HepG2 (cell line): ENCODE results near the gene STAT1. TPM values are rescaled to one million over a fixed set of nuclear protein-coding genes. Genes with fewer than 3 reads are reported as not detected.

Source experiments
- BORCS8-MEF2B ChIP-seq: sonication (generic); formaldehyde crosslinking; IDR thresholded peaks from 2 replicates; pipeline ENCODE4 v1.8.0; 2022; ENCODE audit warnings: mild to moderate bottlenecking, missing genetic modification reagents
- CBX2 ChIP-seq, 2 experiments: fragments of 200-600 bp in 1 of 2; sonication (generic); formaldehyde crosslinking in 1 of 2; IDR thresholded peaks; 2 replicates each; pipeline versions ENCODE4 v1.7.0 to v1.8.1; 2018 to 2022; ENCODE audit warnings: low read depth in 2 of 2, low read length in 1 of 2, mild to moderate bottlenecking in 1 of 2, missing genetic modification reagents in 1 of 2
- CEBPG ChIP-seq: IDR thresholded peaks from 2 replicates; pipeline ENCODE4 v1.6.1; 2016
- CENPBD1 ChIP-seq: sonication (generic); formaldehyde crosslinking; IDR thresholded peaks from 2 replicates; pipeline ENCODE4 v1.8.0; 2022; ENCODE audit warnings: missing genetic modification reagents, low read depth, mild to moderate bottlenecking, borderline replicate concordance
- GABPA ChIP-seq, 2 experiments: IDR thresholded peaks; 2 replicates each; pipeline ENCODE4 v1.6.1; 2011 to 2016; ENCODE audit warnings: low read depth in 2 of 2, low read length in 1 of 2, missing biosample characterization in 1 of 2, missing genetic modification characterization in 1 of 2
- HNF4A ChIP-seq: sonication (generic); formaldehyde crosslinking; IDR thresholded peaks from 2 replicates; pipeline ENCODE4 v1.4.0; 2020; ENCODE audit warnings: missing genetic modification reagents
- NBN ChIP-seq: fragments of 450-650 bp; conservative IDR thresholded peaks from 2 replicates; pipeline ENCODE4 v1.6.1; 2017
- NFE2L1 ChIP-seq: sonication (generic); formaldehyde crosslinking; IDR thresholded peaks from 2 replicates; pipeline ENCODE4 v1.4.0; 2020; ENCODE audit warnings: missing genetic modification reagents, mild to moderate bottlenecking, borderline replicate concordance
- NFYB ChIP-seq: sonication (generic); formaldehyde crosslinking; IDR thresholded peaks from 2 replicates; pipeline ENCODE4 v1.4.0; 2020; ENCODE audit warnings: missing genetic modification reagents
- PLSCR1 ChIP-seq: sonication (generic); formaldehyde crosslinking; IDR thresholded peaks from 2 replicates; pipeline ENCODE4 v1.5.0; 2020; ENCODE audit warnings: missing genetic modification reagents, mild to moderate bottlenecking, borderline replicate concordance
- POLR2AphosphoS5 ChIP-seq: IDR thresholded peaks from 2 replicates; pipeline ENCODE4 v1.6.1; 2012; ENCODE audit warnings: low read depth, low read length
- SALL1 ChIP-seq: sonication (generic); formaldehyde crosslinking; IDR thresholded peaks from 2 replicates; pipeline ENCODE4 v1.8.0; 2022; ENCODE audit warnings: mild to moderate bottlenecking, missing genetic modification reagents
- ZBTB14 ChIP-seq: sonication (generic); formaldehyde crosslinking; IDR thresholded peaks from 2 replicates; pipeline ENCODE4 v1.4.0; 2020; ENCODE audit warnings: missing genetic modification reagents
- ZFP91 ChIP-seq: sonication (generic); formaldehyde crosslinking; IDR thresholded peaks from 2 replicates; pipeline ENCODE4 v1.9.0; 2022; ENCODE audit warnings: missing genetic modification reagents, mild to moderate bottlenecking, borderline replicate concordance
- ZGPAT ChIP-seq: IDR thresholded peaks from 2 replicates; pipeline ENCODE4 v1.6.1; 2016; ENCODE audit warnings: mild to moderate bottlenecking
- ZMYM2 ChIP-seq: sonication (generic); formaldehyde crosslinking; IDR thresholded peaks from 2 replicates; pipeline ENCODE4 v1.8.0; 2022; ENCODE audit warnings: mild to moderate bottlenecking, missing genetic modification reagents
- ZNF256 ChIP-seq: sonication (generic); formaldehyde crosslinking; conservative IDR thresholded peaks from 2 replicates; pipeline ENCODE4 v1.4.0; 2020; ENCODE audit warnings: missing genetic modification reagents
- ZNF460 ChIP-seq: sonication (generic); formaldehyde crosslinking; IDR thresholded peaks from 2 replicates; pipeline ENCODE4 v1.5.1; 2020; ENCODE audit warnings: missing genetic modification reagents, mild to moderate bottlenecking, borderline replicate concordance
- ZNF557 ChIP-seq: sonication (generic); formaldehyde crosslinking; IDR thresholded peaks from 2 replicates; pipeline ENCODE4 v1.4.0; 2020; ENCODE audit warnings: missing genetic modification reagents
- ZNF569 ChIP-seq: sonication (generic); formaldehyde crosslinking; IDR thresholded peaks from 2 replicates; pipeline ENCODE4 v1.5.0; 2020; ENCODE audit warnings: mild to moderate bottlenecking, missing genetic modification reagents, moderate library complexity, borderline replicate concordance
- ZUFSP ChIP-seq: sonication (generic); formaldehyde crosslinking; IDR thresholded peaks from 2 replicates; pipeline ENCODE4 v1.9.0; 2021; ENCODE audit warnings: missing genetic modification reagents, mild to moderate bottlenecking, borderline replicate concordance
- polyA plus RNA-seq, 8 experiments: library from polyadenylated mRNA; depleted of rRNA in 3 of 8; stranded (reverse) in 7 of 8; unstranded in 1 of 8; fragments of >200 nt; fragmentation: Illumina TruSeq in 4 of 8; extraction: Trizol in 4 of 8; gene quantifications; 2 replicates each; pipeline versions ENCODE4 v1.2.1 to v1.2.3, GENCODE V29; 2011 to 2016; ENCODE audit warnings: low read depth in 4 of 8, missing spikeins in 1 of 8, mixed read lengths in 1 of 8; ENCODE audit not compliant: insufficient read depth in 1 of 8
- total RNA-seq, 5 experiments: library from RNA; depleted of rRNA; stranded (reverse); fragments of >200 nt; fragmentation: Illumina TruSeq; extraction: Trizol; gene quantifications; 2 replicates each; pipeline ENCODE4 v1.2.3, GENCODE V29; 2016; ENCODE audit warnings: low read depth in 1 of 5

STAT1 gene
- total and polyA plus RNA-seq, 2 of the 13 experiments (the other 11 are each of a cell fraction or from before 2014, with no cell fraction given): 21.8 to 59.6 TPM

GRCh38 chr2:191020742-191021381 is 6.9 kb upstream of the STAT1 start (continued):
- no peak for TF ChIP-seq NFYB (CRISPR knock-in tag)
- TF ChIP-seq HNF4A (CRISPR knock-in tag): peak; percentile 64
- 0 out of 2 replicates have a peak, but pooled peaks have one; percentile 71 for TF ChIP-seq NFE2L1 (CRISPR knock-in tag)
- no peak for TF ChIP-seq ZNF557 (CRISPR knock-in tag)
- no peak for TF ChIP-seq ZBTB14 (CRISPR knock-in tag)
- TF ChIP-seq CEBPG (CRISPR knock-in tag): peak; percentile 52
- peak; percentile 58; the same call in 1 of the 2 replicates for TF ChIP-seq BORCS8-MEF2B (CRISPR knock-in tag)
- peak; percentile 96; the same call in 1 of the 2 replicates for TF ChIP-seq PLSCR1 (CRISPR knock-in tag)
- no peak for TF ChIP-seq NBN
- peak; percentile 56; the same call in 1 of the 2 replicates for TF ChIP-seq ZMYM2 (CRISPR knock-in tag)
- TF ChIP-seq ZGPAT (CRISPR knock-in tag): no peak
- TF ChIP-seq ZFP91 (CRISPR knock-in tag): peak; percentile 20; the same call in 1 of the 2 replicates
- 0 out of 2 replicates have a peak, but pooled peaks have one; percentile 17 for TF ChIP-seq ZNF256 (CRISPR knock-in tag)
- TF ChIP-seq ZNF569 (CRISPR knock-in tag): 0 out of 2 replicates have a peak, but pooled peaks have one; percentile 9
- no peak for TF ChIP-seq SALL1
- peak; percentile 67 for TF ChIP-seq POLR2AphosphoS5
- TF ChIP-seq ZUFSP (CRISPR knock-in tag): 0 out of 2 replicates have a peak, but pooled peaks have one; percentile 91
- TF ChIP-seq GABPA (IDR thresholded peaks at IDR 0.05; ENCODE audit: low read depth, low read length): no peak
- TF ChIP-seq GABPA (CRISPR knock-in tag; IDR thresholded peaks at IDR 0.05; ENCODE audit: low read depth): peak; percentile 28; the same call in 1 of the 2 replicates
- TF ChIP-seq CENPBD1 (CRISPR knock-in tag): no peak
- TF ChIP-seq CBX2 (IDR thresholded peaks at IDR 0.05; ENCODE audit: low read depth, low read length): no peak
- no peak for TF ChIP-seq CBX2 (CRISPR knock-in tag; IDR thresholded peaks at IDR 0.05; ENCODE audit: low read depth)
- no peak for TF ChIP-seq ZNF460 (CRISPR knock-in tag)
